Neuronal stem cell (in vitro differentiated cells): Measurements from ENCODE around the gene KIF11.

ENCODE experiments used
- DNase-seq: peaks from one replicate; pipeline ENCODE4 v3.0.0-alpha.2; 2013; ENCODE audit warnings: low spot score
- H2AFZ ChIP-seq: one replicate; pipeline ENCODE4 v1.6.1; 2013; ENCODE audit warnings: mild to moderate bottlenecking, low read length, inconsistent platforms
- H2AK5ac ChIP-seq: 2 replicates; pipeline ENCODE4 v1.6.1; 2013; ENCODE audit warnings: low read depth, mild to moderate bottlenecking, inconsistent platforms, low read length, moderate library complexity, mixed read lengths
- H2BK120ac ChIP-seq: 2 replicates; pipeline ENCODE4 v1.6.1; 2013; ENCODE audit warnings: low read depth, mild to moderate bottlenecking, inconsistent platforms, low read length, moderate library complexity, mixed read lengths
- H2BK12ac ChIP-seq: one replicate; pipeline ENCODE4 v1.6.1; 2013; ENCODE audit warnings: low read length, inconsistent platforms
- H2BK15ac ChIP-seq: 2 replicates; pipeline ENCODE4 v1.6.1; 2013; ENCODE audit warnings: mild to moderate bottlenecking, low read length, inconsistent platforms, mixed read lengths
- H2BK5ac ChIP-seq: one replicate; pipeline ENCODE4 v1.6.1; 2013; ENCODE audit warnings: inconsistent platforms, mild to moderate bottlenecking, low read length, moderate library complexity
- H3K14ac ChIP-seq: one replicate; pipeline ENCODE4 v1.6.1; 2013; ENCODE audit warnings: low read length, inconsistent platforms
- H3K18ac ChIP-seq: 2 replicates; pipeline ENCODE4 v1.6.1; 2013; ENCODE audit warnings: low read length, inconsistent platforms
- H3K23ac ChIP-seq: 2 replicates; pipeline ENCODE4 v1.6.1; 2013; ENCODE audit warnings: low read depth, mild to moderate bottlenecking, mixed read lengths, low read length, inconsistent platforms; ENCODE audit not compliant: poor library complexity
- H3K27ac ChIP-seq: replicated peaks from 3 replicates; pipeline ENCODE4 v1.5.1; 2013; ENCODE audit warnings: low read length, inconsistent platforms
- H3K27me3 ChIP-seq, 3 experiments: 2 replicates each; pipeline ENCODE4 v1.6.1; 2013; ENCODE audit warnings: low read length in 3 of 3, mild to moderate bottlenecking in 2 of 3, inconsistent platforms in 1 of 3, low read depth in 1 of 3, mixed read lengths in 1 of 3, moderate library complexity in 1 of 3; ENCODE audit not compliant: control insufficient read depth in 3 of 3, insufficient read depth in 3 of 3
- H3K36me3 ChIP-seq, 2 donors: replicated peaks in 1 of 2; 2 replicates each; pipeline ENCODE4 v1.6.1; 2013; ENCODE audit warnings: low read length in 2 of 2; ENCODE audit not compliant: control insufficient read depth in 2 of 2, insufficient read depth in 2 of 2
- H3K4ac ChIP-seq: 2 replicates; pipeline ENCODE4 v1.6.1; 2013; ENCODE audit warnings: inconsistent platforms, mild to moderate bottlenecking, low read length, moderate library complexity
- H3K4me1 ChIP-seq, 2 donors: 1 replicate in 1 of 2; 2 replicates in 1 of 2; pipeline ENCODE4 v1.6.1; 2013; ENCODE audit warnings: low read length in 2 of 2, low read depth in 1 of 2; ENCODE audit not compliant: control insufficient read depth in 2 of 2, insufficient read depth in 1 of 2
- H3K4me2 ChIP-seq: one replicate; pipeline ENCODE4 v1.6.1; 2013; ENCODE audit warnings: mild to moderate bottlenecking, low read length, inconsistent platforms; ENCODE audit not compliant: insufficient read depth, poor library complexity, severe bottlenecking
- H3K4me3 ChIP-seq, 2 donors: 2 replicates each; pipeline ENCODE4 v1.5.1; 2013; ENCODE audit warnings: low read length in 2 of 2, mild to moderate bottlenecking in 2 of 2, inconsistent platforms in 1 of 2, moderate library complexity in 1 of 2
- H3K79me1 ChIP-seq: one replicate; pipeline ENCODE4 v1.6.1; 2013; ENCODE audit warnings: low read depth, mild to moderate bottlenecking, inconsistent platforms, low read length, moderate library complexity
- H3K9ac ChIP-seq: one replicate; pipeline ENCODE4 v1.6.1; 2013; ENCODE audit warnings: mild to moderate bottlenecking, low read depth, low read length, inconsistent platforms; ENCODE audit not compliant: poor library complexity
- H3K9me3 ChIP-seq, 2 donors: replicated peaks in 1 of 2; 2 replicates each; pipeline versions ENCODE3 to v1.6.1; 2013; ENCODE audit warnings: low read length in 2 of 2, mild to moderate bottlenecking in 2 of 2, inconsistent platforms in 1 of 2, low read depth in 1 of 2, mixed read lengths in 1 of 2, moderate library complexity in 1 of 2; ENCODE audit not compliant: control insufficient read depth in 2 of 2, insufficient read depth in 1 of 2
- H4K8ac ChIP-seq: one replicate; pipeline ENCODE4 v1.6.1; 2013; ENCODE audit warnings: low read depth, mild to moderate bottlenecking, inconsistent platforms, low read length, moderate library complexity
- H4K91ac ChIP-seq: one replicate; pipeline ENCODE4 v1.6.1; 2013; ENCODE audit warnings: low read length, low read depth, mild to moderate bottlenecking, inconsistent platforms; ENCODE audit not compliant: poor library complexity
- WGBS, 2 donors: extraction: QIAGEN DNeasy Blood & Tissue Kit; methylation state at CpG; one replicate each; pipeline ENCODE4 v1.1.7; 2013; ENCODE audit warnings: missing lambda C conversion rate in 2 of 2, mixed read lengths in 1 of 2; ENCODE audit not compliant: insufficient read length in 2 of 2, insufficient replicate concordance in 1 of 2; ENCODE audit errors: extremely low coverage in 2 of 2; 5-methylcytosine and 5-hydroxymethylcytosine counted together

The KIF11 gene

DNA sequence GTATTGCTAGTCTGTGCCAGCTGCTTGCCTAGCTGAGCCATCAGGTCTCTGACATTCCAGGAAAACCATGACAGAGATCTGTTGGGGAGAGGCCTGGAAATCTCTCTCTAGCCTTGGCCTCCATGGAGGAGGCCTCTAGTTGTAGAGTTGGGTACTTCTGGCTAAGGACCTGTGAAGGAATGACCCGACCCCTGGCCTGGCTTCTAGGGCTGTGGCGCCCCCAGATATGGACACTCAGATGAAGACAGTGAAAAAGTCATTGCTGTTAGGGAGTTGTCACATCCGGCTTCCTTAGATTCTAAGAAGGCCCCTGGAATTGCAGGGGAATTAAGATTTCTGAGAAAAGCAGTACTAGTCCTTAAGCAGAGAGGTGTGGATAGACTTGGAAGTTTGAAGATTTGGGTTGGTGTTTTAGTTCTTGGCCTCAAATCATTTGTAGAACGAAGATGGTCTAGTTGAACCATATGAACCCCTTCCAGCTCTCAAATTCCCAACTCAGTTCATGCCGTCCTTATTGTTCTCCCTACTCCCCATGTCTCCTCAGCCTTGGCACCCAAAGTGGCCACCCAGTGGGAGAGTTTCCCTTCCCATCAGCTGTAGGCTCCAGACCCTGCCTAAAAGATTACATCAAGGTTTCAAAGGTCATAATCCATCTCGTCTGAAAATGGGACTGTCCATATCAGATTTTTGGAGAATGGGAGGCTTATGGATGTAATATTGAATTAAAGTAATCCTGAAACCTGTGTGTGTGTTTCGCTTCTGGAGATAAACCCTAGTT lies 103.9 kb downstream of the KIF11 start:
- Histone ChIP-seq H3K27me3 (peaks cover 35 to 87% (median 69%) of the 10 kb centered on the region in 3 experiments), H2BK15ac (no peak overlapping the region), H3K79me1 (peaks cover 1% of the 10 kb centered on the region), H2BK120ac (no peak overlapping the region), H3K4me2 (no peak overlapping the region), H3K27ac (no peak overlapping the region), H3K18ac (no peak overlapping the region), H3K36me3 (no peaks in the 10 kb centered on the region), H2BK12ac (peak overlapping the region; percentile 22), H3K4me3 (no peak overlapping the region), H2AK5ac (no peak overlapping the region), H3K9me3 (peaks cover 0 to 4% of the 10 kb centered on the region in 2 donors), H4K8ac (no peak overlapping the region), H3K4me1 (peaks cover 0 to 10% of the 10 kb centered on the region in 2 donors), H3K23ac (peak overlapping the region; percentile 98), H2AFZ (peak overlapping the region; percentile 91), H3K14ac (no peak overlapping the region), H4K91ac (no peak overlapping the region), H3K4ac (no peak overlapping the region), H3K9ac (no peak overlapping the region), H2BK5ac (no peak overlapping the region)
- DNase-seq, result no peak
- WGBS, 2 donors, result no CpG with 5 or more reads among the region's 7 CpGs

DNA sequence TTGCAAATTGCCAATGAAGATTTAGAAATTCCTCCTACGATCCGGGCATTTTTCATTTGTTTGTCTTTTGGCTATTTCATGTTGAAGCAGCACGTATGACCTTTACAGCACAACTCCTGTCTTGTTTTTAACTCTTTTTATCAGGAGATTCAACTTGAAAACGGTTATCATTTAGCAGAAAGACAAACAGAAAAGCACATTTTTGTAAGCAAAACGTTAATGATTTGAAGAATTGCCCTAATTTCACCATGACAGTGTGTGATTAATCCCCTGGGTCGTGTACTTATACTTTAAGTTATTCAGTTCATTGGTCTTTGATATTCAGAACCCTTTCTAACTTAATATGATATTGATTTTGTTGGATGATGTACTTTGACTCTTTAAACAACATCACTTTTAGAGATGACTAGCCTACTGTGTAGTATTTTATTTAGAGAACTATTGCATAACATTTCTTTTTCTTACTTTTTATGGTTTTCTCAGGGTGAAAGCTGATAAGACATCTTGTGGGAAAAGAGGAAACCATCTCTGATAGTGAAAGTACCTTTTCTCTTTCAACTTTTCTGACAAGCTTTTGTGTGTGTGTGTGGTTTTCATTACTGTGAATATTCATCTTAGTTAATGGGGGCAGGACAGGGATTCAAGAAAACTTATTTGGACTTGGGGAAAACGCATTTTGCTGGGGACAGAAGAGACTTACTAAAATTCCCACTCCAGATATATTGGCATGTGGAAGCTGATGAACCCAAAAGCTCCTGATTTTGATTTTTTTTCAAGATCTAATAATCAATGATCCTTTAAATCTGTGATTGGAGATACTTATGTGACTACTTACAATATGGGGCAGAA lies 105.0 kb downstream of the KIF11 start:
- Histone ChIP-seq H4K8ac (no peak overlapping the region), H3K27me3 (peaks cover 25 to 80% (median 61%) of the 10 kb centered on the region in 3 experiments), H2BK12ac (no peak overlapping the region), H3K27ac (no peak overlapping the region), H3K9me3 (peaks cover 0 to 4% of the 10 kb centered on the region in 2 donors), H4K91ac (no peak overlapping the region), H2BK15ac (no peak overlapping the region), H3K79me1 (no peaks in the 10 kb centered on the region), H2AK5ac (no peak overlapping the region), H3K18ac (no peak overlapping the region), H3K4ac (no peak overlapping the region), H3K4me1 (peaks cover 0 to 8% of the 10 kb centered on the region in 2 donors), H3K36me3 (no peaks in the 10 kb centered on the region), H3K23ac (no peak overlapping the region), H3K4me2 (no peak overlapping the region), H3K14ac (no peak overlapping the region), H3K4me3 (no peak overlapping the region), H3K9ac (no peak overlapping the region), H2BK120ac (no peak overlapping the region), H2BK5ac (no peak overlapping the region), H2AFZ (no peak overlapping the region)
- WGBS, 2 donors, result no CpG with 5 or more reads among the region's 7 CpGs
- no peak for DNase-seq

DNA sequence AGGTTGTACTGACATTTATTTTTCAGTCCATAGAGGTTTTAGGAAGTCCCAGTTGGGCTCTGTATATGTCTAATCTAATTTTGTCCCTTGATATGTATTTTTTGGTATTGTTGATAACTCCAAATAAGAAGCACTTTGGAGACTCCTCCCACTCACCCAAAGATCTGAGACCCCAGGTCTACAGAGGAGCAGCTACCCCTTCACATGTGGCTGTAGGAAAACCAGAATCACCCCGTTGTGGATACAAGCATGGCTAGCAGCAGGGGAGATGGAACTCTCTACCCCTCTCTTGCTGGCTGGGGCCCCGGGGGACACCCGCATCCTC lies 106.2 kb downstream of the KIF11 start:
- H3K4ac ChIP-seq, result no peak overlapping the region
- no peak overlapping the region for H3K23ac ChIP-seq
- H3K9me3 ChIP-seq, result peaks cover 0 to 4% of the 10 kb centered on the region in 2 donors
- H3K36me3 ChIP-seq, result no peaks in the 10 kb centered on the region
- H3K4me3 ChIP-seq, result peak overlapping the region in 1 of 2 donors; percentile 43
- H2BK12ac ChIP-seq, result no peak overlapping the region
- H2BK15ac ChIP-seq, result no peak overlapping the region
- H3K4me2 ChIP-seq, result no peak overlapping the region
- H3K27ac ChIP-seq, result no peak overlapping the region
- H2AK5ac ChIP-seq, result no peak overlapping the region
- H3K27me3 ChIP-seq, result peaks cover 25 to 67% (median 61%) of the 10 kb centered on the region in 3 experiments
- H3K9ac ChIP-seq, result no peak overlapping the region
- H4K91ac ChIP-seq, result no peak overlapping the region
- no peak overlapping the region for H3K14ac ChIP-seq
- H2BK120ac ChIP-seq, result no peak overlapping the region
- H3K79me1 ChIP-seq, result no peaks in the 10 kb centered on the region
- peak overlapping the region; percentile 35 for H3K18ac ChIP-seq
- no peak for DNase-seq
- peaks cover 0 to 8% of the 10 kb centered on the region in 2 donors for H3K4me1 ChIP-seq
- WGBS, 2 donors, result no CpG with 5 or more reads among the region's 3 CpGs
- no peak overlapping the region for H4K8ac ChIP-seq
- H2BK5ac ChIP-seq, result no peak overlapping the region
- H2AFZ ChIP-seq, result peak overlapping the region; percentile 95
